ENCODE results near the gene STK32B. TPM values are rescaled to one million over a fixed set of nuclear protein-coding genes. Genes with fewer than 3 reads are reported as not detected.

STK32B gene
- total and polyA plus RNA-seq, 7 donors: 0.14 to 0.73 (median 0.52) TPM

DNA sequence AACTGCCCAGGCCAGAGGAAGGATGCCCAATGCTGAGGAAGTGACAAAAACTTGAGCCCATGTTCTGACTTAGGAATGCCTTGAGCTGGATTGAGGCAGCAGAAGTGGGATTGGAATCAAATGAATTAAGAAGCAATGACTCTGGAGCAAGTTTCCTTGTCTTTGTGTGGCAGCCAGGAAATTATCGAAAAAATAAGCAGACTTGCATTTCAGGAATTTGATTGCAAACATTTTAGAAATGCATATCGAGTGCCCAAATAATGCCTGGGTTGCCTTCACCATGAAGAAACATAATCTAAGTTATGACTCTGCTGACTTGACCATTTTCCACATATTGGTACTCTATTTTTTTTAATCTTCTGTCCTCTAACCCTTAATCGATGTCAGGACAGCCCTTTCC is 41.5 kb upstream of the STK32B start:
- no peak overlapping the region for H3K4me3 ChIP-seq
- no peaks in the 10 kb centered on the region for H3K36me3 ChIP-seq (ENCODE audit: insufficient read depth in 1 of 2, low read depth in 1 of 2)
- WGBS, 3 donors: 41 to 55% (median 54%) methylated on average over 3 of the region's 3 CpGs
- H3K27me3 ChIP-seq (ENCODE audit: insufficient read depth in 3 of 3, low read length in 2 of 3): peaks cover 0 to 7% (median 3%) of the 10 kb centered on the region in 3 donors
- intact Hi-C loops (cut with DNase I): no loop called here
- DNase-seq (no peak), ATAC-seq (no peak)
- H3K9me3 ChIP-seq: no peaks in the 10 kb centered on the region
- no peaks in the 10 kb centered on the region for H3K4me1 ChIP-seq
- TF ChIP-seq, protein P1, sequence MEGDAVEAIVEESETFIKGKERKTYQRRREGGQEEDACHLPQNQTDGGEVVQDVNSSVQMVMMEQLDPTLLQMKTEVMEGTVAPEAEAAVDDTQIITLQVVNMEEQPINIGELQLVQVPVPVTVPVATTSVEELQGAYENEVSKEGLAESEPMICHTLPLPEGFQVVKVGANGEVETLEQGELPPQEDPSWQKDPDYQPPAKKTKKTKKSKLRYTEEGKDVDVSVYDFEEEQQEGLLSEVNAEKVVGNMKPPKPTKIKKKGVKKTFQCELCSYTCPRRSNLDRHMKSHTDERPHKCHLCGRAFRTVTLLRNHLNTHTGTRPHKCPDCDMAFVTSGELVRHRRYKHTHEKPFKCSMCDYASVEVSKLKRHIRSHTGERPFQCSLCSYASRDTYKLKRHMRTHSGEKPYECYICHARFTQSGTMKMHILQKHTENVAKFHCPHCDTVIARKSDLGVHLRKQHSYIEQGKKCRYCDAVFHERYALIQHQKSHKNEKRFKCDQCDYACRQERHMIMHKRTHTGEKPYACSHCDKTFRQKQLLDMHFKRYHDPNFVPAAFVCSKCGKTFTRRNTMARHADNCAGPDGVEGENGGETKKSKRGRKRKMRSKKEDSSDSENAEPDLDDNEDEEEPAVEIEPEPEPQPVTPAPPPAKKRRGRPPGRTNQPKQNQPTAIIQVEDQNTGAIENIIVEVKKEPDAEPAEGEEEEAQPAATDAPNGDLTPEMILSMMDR (IDR thresholded peaks at IDR 0.05): no peak
- H3K27ac ChIP-seq: no peak overlapping the region

DNA sequence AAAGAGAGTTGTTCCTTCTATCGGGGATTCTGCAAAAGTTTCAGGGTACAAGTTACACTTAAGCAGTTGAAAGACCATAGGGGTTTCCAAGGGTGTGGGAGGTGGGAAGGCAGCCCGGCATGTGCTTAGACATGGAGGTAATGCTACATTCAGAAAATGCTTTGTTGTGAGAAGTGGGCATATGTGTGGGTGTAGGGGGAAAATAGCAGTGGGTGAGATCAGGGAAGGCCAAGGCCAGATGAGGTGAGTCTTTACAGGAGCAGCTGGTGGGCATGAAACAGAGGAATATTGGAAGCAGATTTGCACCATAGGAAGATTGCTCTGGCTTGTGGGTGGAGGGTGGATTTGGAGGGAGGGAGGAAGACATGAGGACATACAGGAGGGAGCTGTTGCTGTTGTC is 40.3 kb upstream of the STK32B start:
- Histone ChIP-seq H3K27me3 (ENCODE audit: insufficient read depth in 3 of 3, low read length in 2 of 3) (peaks cover 0 to 7% (median 3%) of the 10 kb centered on the region in 3 donors), H3K4me1 (no peaks in the 10 kb centered on the region), H3K36me3 (ENCODE audit: insufficient read depth in 1 of 2, low read depth in 1 of 2) (no peaks in the 10 kb centered on the region), H3K9me3 (no peaks in the 10 kb centered on the region), H3K4me3 (no peak overlapping the region), H3K27ac (no peak overlapping the region)
- DNase-seq (no peak), ATAC-seq (no peak)
- 93 to 98% (median 94%) methylated on average over 2 of the region's 2 CpGs for WGBS, 3 donors
- TF ChIP-seq, protein P1 (IDR thresholded peaks at IDR 0.05): no peak
- intact Hi-C loops (cut with DNase I): no loop called here

DNA sequence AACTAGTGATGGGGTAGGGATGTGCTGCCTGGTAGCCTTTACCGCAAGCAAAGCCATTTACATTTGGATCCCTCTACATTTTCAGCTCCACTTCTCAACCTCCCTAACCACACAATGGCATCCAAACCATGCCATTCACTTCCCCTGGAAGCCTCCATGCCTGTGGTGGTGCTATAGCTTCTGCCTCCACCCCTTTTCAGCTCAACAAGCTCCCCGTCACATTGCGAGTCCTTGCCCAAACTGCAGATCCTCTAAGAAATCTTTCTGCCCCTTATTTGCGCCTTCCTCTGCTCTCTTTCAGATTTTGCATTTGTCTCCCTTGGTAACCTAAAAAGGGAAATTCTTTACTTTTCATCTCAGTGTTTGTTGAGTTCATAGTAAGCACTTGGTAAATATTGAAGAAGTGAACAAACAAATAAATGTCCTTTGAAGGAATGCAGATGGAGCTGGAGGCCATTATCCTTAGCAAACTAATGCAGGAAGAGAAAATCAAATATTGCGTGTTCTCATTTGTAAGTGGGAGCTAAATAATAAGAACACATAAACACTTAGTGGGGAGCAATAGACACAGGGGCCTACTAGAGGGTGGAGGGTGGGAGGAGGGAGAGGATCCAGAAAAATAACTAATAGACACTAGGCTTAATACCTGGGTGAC is 38.9 kb upstream of the STK32B start:
- Histone ChIP-seq H3K36me3 (ENCODE audit: insufficient read depth in 1 of 2, low read depth in 1 of 2) (no peaks in the 10 kb centered on the region), H3K9me3 (no peaks in the 10 kb centered on the region), H3K4me1 (no peaks in the 10 kb centered on the region), H3K4me3 (no peak overlapping the region), H3K27me3 (ENCODE audit: insufficient read depth in 3 of 3, low read length in 2 of 3) (peaks cover 0 to 9% (median 3%) of the 10 kb centered on the region in 3 donors), H3K27ac (no peak overlapping the region)
- DNase-seq: no peak
- no peak for ATAC-seq
- 94 to 97% (median 97%) methylated on average over 5 of the region's 5 CpGs for WGBS, 3 donors
- intact Hi-C loops (cut with DNase I): no loop called here
- TF ChIP-seq, protein P1 (IDR thresholded peaks at IDR 0.05): no peak

DNA sequence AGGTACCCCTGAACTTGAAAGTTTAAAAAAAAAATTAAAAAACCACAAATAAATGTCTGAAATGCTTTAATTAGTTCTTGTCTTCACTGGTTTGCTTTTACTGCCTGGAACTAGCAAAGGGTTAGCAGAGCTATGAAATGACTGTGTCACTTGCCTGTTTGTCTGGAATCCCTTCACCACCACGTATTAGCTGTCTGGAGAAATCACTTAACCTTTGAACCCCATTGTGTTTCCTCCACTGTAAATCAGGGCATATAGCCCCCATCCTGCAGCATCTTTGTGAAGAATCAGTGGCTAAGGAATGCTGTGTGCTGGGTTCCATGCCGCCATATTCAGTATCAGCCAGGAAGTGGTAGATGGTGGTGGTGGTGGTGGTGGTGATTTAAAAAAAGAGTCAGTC is 38.3 kb upstream of the STK32B start:
- Histone ChIP-seq H3K36me3 (ENCODE audit: insufficient read depth in 1 of 2, low read depth in 1 of 2) (no peaks in the 10 kb centered on the region), H3K27me3 (ENCODE audit: insufficient read depth in 3 of 3, low read length in 2 of 3) (peaks cover 0 to 9% (median 3%) of the 10 kb centered on the region in 3 donors), H3K4me3 (no peak overlapping the region), H3K27ac (no peak overlapping the region), H3K9me3 (no peaks in the 10 kb centered on the region), H3K4me1 (no peaks in the 10 kb centered on the region)
- DNase-seq (no peak), ATAC-seq (no peak)
- intact Hi-C loops (cut with DNase I): no loop called here
- TF ChIP-seq, protein P1 (IDR thresholded peaks at IDR 0.05): no peak
- 60 to 75% (median 73%) methylated on average over 2 of the region's 2 CpGs for WGBS, 3 donors

Data from psoas muscle (tissue), 8 donors.